CD4-positive, CD25-positive, alpha-beta regulatory T cell (primary cell): Measurements from ENCODE around the gene NIPAL3. TPM values are rescaled to one million over a fixed set of nuclear protein-coding genes. Genes with fewer than 3 reads are reported as not detected.

Experiments
- ATAC-seq, 2 donors: fragments of 150-1000 bp; cut with Tn5 transposase; one replicate each; pipeline ENCODE4 v1.10.0; 2021; ENCODE audit warnings: low read depth in 2 of 2, moderate number of reproducible peaks in 2 of 2, moderate library complexity in 1 of 2
- DNase-seq, 3 donors: peaks; one replicate each; pipeline versions ENCODE4 v3.0.0 to v3.0.0-alpha.2; 2012 to 2022; ENCODE audit warnings: mixed read lengths in 1 of 3
- H3K27ac ChIP-seq: one replicate; pipeline ENCODE4 v1.7.0; 2013; ENCODE audit warnings: mild to moderate bottlenecking, low read length; ENCODE audit not compliant: insufficient read depth, poor library complexity, severe bottlenecking
- H3K27me3 ChIP-seq: one replicate; pipeline ENCODE4 v1.7.0; 2013; ENCODE audit warnings: low read length; ENCODE audit not compliant: control insufficient read depth, insufficient read depth
- H3K36me3 ChIP-seq: one replicate; pipeline ENCODE4 v1.7.0; 2013; ENCODE audit warnings: mild to moderate bottlenecking, low read length, moderate library complexity; ENCODE audit not compliant: control insufficient read depth, insufficient read depth
- H3K4me1 ChIP-seq: 2 replicates; pipeline ENCODE4 v1.7.0; 2013; ENCODE audit warnings: mild to moderate bottlenecking, low read length; ENCODE audit not compliant: insufficient read depth, control insufficient read depth, poor library complexity, severe bottlenecking
- H3K4me3 ChIP-seq: one replicate; pipeline ENCODE4 v1.7.0; 2013; ENCODE audit warnings: low read depth, mild to moderate bottlenecking, low read length, moderate library complexity
- H3K9me3 ChIP-seq, 2 experiments: 1 replicate in 1 of 2; 2 replicates in 1 of 2; pipeline ENCODE4 v1.7.0; 2013; ENCODE audit warnings: low read length in 2 of 2, mild to moderate bottlenecking in 1 of 2, moderate library complexity in 1 of 2; ENCODE audit not compliant: control insufficient read depth in 2 of 2
- H3K27ac Mint-ChIP-seq, 3 donors: one replicate each; pipeline ENCODE4 v1.8.0; 2020 to 2022; ENCODE audit warnings: mild to moderate bottlenecking in 3 of 3, mixed read lengths in 3 of 3, moderate library complexity in 2 of 3
- H3K27me3 Mint-ChIP-seq: one replicate; pipeline ENCODE4 v1.8.0; 2022; ENCODE audit warnings: mild to moderate bottlenecking, mixed read lengths
- H3K36me3 Mint-ChIP-seq: one replicate; pipeline ENCODE4 v1.8.0; 2020; ENCODE audit warnings: mixed read lengths
- H3K4me1 Mint-ChIP-seq, 4 donors: one replicate each; pipeline ENCODE4 v1.8.0; 2020 to 2022; ENCODE audit warnings: mixed read lengths in 4 of 4, mild to moderate bottlenecking in 1 of 4
- H3K4me3 Mint-ChIP-seq, 4 donors: one replicate each; pipeline ENCODE4 v1.8.0; 2020 to 2022; ENCODE audit warnings: mild to moderate bottlenecking in 4 of 4, mixed read lengths in 4 of 4, moderate library complexity in 3 of 4
- H3K9me3 Mint-ChIP-seq, 7 donors: one replicate each; pipeline ENCODE4 v1.8.0; 2020 to 2022; ENCODE audit warnings: mixed read lengths in 7 of 7, mild to moderate bottlenecking in 3 of 7, moderate library complexity in 2 of 7
- polyA plus RNA-seq, 4 donors: library from polyadenylated mRNA; unstranded; fragments of 300-500 nt; fragmentation: Illumina TruSeq; gene quantifications; one replicate each; pipeline ENCODE4 v1.2.3, GENCODE V29; 2021
- total RNA-seq: library from RNA; stranded (reverse); gene quantifications from one replicate; pipeline ENCODE4 v1.2.3, GENCODE V29; 2022

The NIPAL3 gene
- total and polyA plus RNA-seq, 5 donors from 2014 or later = 57.0 to 70.2 (median 63.0) TPM

GRCh38 chr1:24465099-24465498 is 49.5 kb downstream of the NIPAL3 start:
- ATAC-seq = no peak
- H3K36me3 ChIP-seq = peaks cover 73% of the 10 kb centered on the region
- Mint-ChIP-seq H3K36me3 (peaks cover 60% of the 10 kb centered on the region), H3K27ac (peak overlapping the region; percentile 1 to 61 (median 60)), H3K9me3 (peaks cover 0 to 2% (median 0%) of the 10 kb centered on the region in 7 donors), H3K4me1 (peaks cover 13 to 45% (median 14%) of the 10 kb centered on the region in 4 donors), H3K27me3 (no peaks in the 10 kb centered on the region), H3K4me3 (no peak overlapping the region)
- H3K9me3 ChIP-seq = no peaks in the 10 kb centered on the region
- no peak overlapping the region for H3K27ac ChIP-seq
- DNase-seq = no peak
- no peaks in the 10 kb centered on the region for H3K27me3 ChIP-seq
- H3K4me1 ChIP-seq = no peaks in the 10 kb centered on the region
- no peak overlapping the region for H3K4me3 ChIP-seq

DNA sequence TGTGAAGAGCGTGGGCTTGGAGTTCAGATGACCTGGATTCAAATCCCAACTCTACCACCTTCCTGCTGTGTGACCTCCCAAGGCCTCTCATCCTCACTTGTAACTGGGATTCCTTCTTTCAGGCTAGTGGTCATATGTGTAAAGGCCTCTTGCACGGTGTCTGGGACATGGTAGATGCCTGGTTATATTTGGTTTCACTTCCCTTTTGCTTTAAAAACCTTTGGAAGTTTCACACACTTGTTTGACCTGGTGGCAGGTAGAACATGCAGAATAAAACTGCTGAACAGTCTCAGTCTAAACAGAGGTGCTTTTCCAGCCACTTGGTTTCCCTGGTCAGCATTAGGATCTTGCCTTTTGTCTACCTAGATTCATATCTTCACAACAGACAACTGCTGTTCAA is 50.0 kb downstream of the NIPAL3 start:
- H3K36me3 ChIP-seq = peaks cover 70% of the 10 kb centered on the region
- no peak overlapping the region for H3K4me3 ChIP-seq
- H3K36me3 Mint-ChIP-seq = peaks cover 55% of the 10 kb centered on the region
- no peaks in the 10 kb centered on the region for H3K27me3 ChIP-seq
- no peak overlapping the region for H3K4me3 Mint-ChIP-seq
- H3K27ac Mint-ChIP-seq = peak overlapping the region; percentile 1 to 87 (median 60)
- no peaks in the 10 kb centered on the region for H3K9me3 ChIP-seq
- H3K4me1 ChIP-seq = no peaks in the 10 kb centered on the region
- H3K27ac ChIP-seq = no peak overlapping the region
- peaks cover 0 to 2% (median 0%) of the 10 kb centered on the region in 7 donors for H3K9me3 Mint-ChIP-seq
- ATAC-seq = no peak
- H3K4me1 Mint-ChIP-seq = peaks cover 13 to 45% (median 16%) of the 10 kb centered on the region in 4 donors
- DNase-seq = no peak
- H3K27me3 Mint-ChIP-seq = no peaks in the 10 kb centered on the region

DNA sequence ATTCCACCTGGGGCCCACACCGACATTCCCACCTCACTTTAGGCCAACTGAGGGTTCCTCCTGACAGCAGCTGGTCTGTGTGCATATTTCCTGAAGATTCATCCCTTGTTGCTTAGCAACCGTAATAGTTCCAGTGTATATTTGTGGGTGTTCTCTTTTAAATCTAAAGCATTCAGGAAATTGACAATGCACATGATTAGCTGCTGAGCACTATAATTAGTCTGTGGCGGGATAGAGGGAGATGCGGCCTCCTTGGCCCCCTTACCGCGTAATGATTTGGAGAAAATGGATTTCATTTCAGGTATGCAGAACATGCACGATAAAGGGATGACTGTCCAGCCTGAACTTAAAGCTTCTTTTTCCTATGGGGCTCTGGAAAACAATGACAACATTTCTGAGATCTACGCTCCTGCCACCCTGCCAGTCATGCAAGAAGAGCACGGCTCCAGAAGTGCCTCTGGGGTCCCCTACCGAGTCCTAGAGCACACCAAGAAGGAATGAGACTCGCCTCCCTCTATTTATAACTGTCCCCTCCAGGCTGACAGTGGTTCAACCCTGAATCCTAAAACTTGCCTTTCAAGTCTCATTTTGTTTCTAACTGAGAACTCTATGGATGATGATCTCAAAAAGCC is 53.2 kb downstream of the NIPAL3 start:
- peak overlapping the region; percentile 15 to 72 (median 56) for H3K27ac Mint-ChIP-seq
- H3K9me3 ChIP-seq = no peaks in the 10 kb centered on the region
- H3K4me3 ChIP-seq = no peak overlapping the region
- no peaks in the 10 kb centered on the region for H3K4me1 ChIP-seq
- no peak overlapping the region for H3K27ac ChIP-seq
- H3K36me3 ChIP-seq = peaks cover 55% of the 10 kb centered on the region
- H3K27me3 ChIP-seq = no peaks in the 10 kb centered on the region
- peaks cover 0 to under 1% (median 0%) of the 10 kb centered on the region in 7 donors for H3K9me3 Mint-ChIP-seq
- DNase-seq (no peak), ATAC-seq (no peak)
- no peak overlapping the region for H3K4me3 Mint-ChIP-seq
- H3K27me3 Mint-ChIP-seq = no peaks in the 10 kb centered on the region
- H3K4me1 Mint-ChIP-seq = peaks cover 6 to 42% (median 16%) of the 10 kb centered on the region in 4 donors
- peaks cover 49% of the 10 kb centered on the region for H3K36me3 Mint-ChIP-seq

- ATAC-seq (no peak), DNase-seq (no peak)
- Mint-ChIP-seq H3K9me3 (no peaks in the 10 kb centered on the region), H3K4me1 (peaks cover 0 to 29% (median 9%) of the 10 kb centered on the region in 4 donors), H3K27me3 (no peaks in the 10 kb centered on the region), H3K4me3 (no peak overlapping the region), H3K36me3 (peaks cover 35% of the 10 kb centered on the region), H3K27ac (peak overlapping the region; percentile 71 to 78 (median 71))
- H3K4me1 ChIP-seq = peaks cover 4% of the 10 kb centered on the region
- H3K27me3 ChIP-seq = no peaks in the 10 kb centered on the region
- H3K4me3 ChIP-seq = no peak overlapping the region
- H3K36me3 ChIP-seq = peaks cover 38% of the 10 kb centered on the region
- H3K9me3 ChIP-seq = no peaks in the 10 kb centered on the region
- H3K27ac ChIP-seq = no peak overlapping the region
These were observed 55.0 kb downstream of the NIPAL3 start for GRCh38 chr1:24470592-24470991.

GRCh38 chr1:24472527-24473251 is 57.1 kb downstream of the NIPAL3 start:
- peak overlapping the region in 1 of 3 donors; percentile 15 for H3K27ac Mint-ChIP-seq
- no peak for ATAC-seq
- H3K4me1 Mint-ChIP-seq = peaks cover 0 to 29% (median 9%) of the 10 kb centered on the region in 4 donors

GRCh38 chr1:24474193-24474592 is 58.6 kb downstream of the NIPAL3 start:
- peaks cover 4% of the 10 kb centered on the region for H3K4me1 ChIP-seq
- no peak overlapping the region for H3K27ac ChIP-seq
- Mint-ChIP-seq H3K27me3 (no peaks in the 10 kb centered on the region), H3K36me3 (peaks cover 18% of the 10 kb centered on the region), H3K27ac (no peak overlapping the region), H3K4me3 (no peak overlapping the region), H3K9me3 (no peaks in the 10 kb centered on the region), H3K4me1 (peaks cover 1 to 33% (median 9%) of the 10 kb centered on the region in 4 donors)
- H3K4me3 ChIP-seq = no peak overlapping the region
- DNase-seq (no peak), ATAC-seq (no peak)
- no peaks in the 10 kb centered on the region for H3K27me3 ChIP-seq
- peaks cover 11% of the 10 kb centered on the region for H3K36me3 ChIP-seq
- H3K9me3 ChIP-seq = no peaks in the 10 kb centered on the region

More at GRCh38 chr1:24472527-24473251, 57.1 kb downstream of the NIPAL3 start:
- H3K27me3 ChIP-seq = no peaks in the 10 kb centered on the region
- no peaks in the 10 kb centered on the region for H3K9me3 Mint-ChIP-seq
- no peak overlapping the region for H3K27ac ChIP-seq
- H3K4me1 ChIP-seq = peaks cover 4% of the 10 kb centered on the region
- no peak overlapping the region for H3K4me3 ChIP-seq
- DNase-seq = no peak
- H3K36me3 ChIP-seq = peaks cover 19% of the 10 kb centered on the region
- H3K9me3 ChIP-seq = no peaks in the 10 kb centered on the region
- H3K36me3 Mint-ChIP-seq = peaks cover 22% of the 10 kb centered on the region
- H3K4me3 Mint-ChIP-seq = no peak overlapping the region
- H3K27me3 Mint-ChIP-seq = no peaks in the 10 kb centered on the region

- DNase-seq (no peak), ATAC-seq (no peak)
- H3K4me1 Mint-ChIP-seq = peaks cover 1 to 43% (median 9%) of the 10 kb centered on the region in 4 donors
- peaks cover 8% of the 10 kb centered on the region for H3K4me1 ChIP-seq
- no peaks in the 10 kb centered on the region for H3K9me3 Mint-ChIP-seq
- H3K9me3 ChIP-seq = no peaks in the 10 kb centered on the region
- H3K27me3 Mint-ChIP-seq = no peaks in the 10 kb centered on the region
- H3K27me3 ChIP-seq = no peaks in the 10 kb centered on the region
- H3K4me3 ChIP-seq = no peak overlapping the region
- no peaks in the 10 kb centered on the region for H3K36me3 ChIP-seq
- peaks cover 8% of the 10 kb centered on the region for H3K36me3 Mint-ChIP-seq
- peak overlapping the region; percentile 25 for H3K27ac ChIP-seq
- no peak overlapping the region for H3K4me3 Mint-ChIP-seq
- peak overlapping the region in 2 of 3 donors; percentile 52 to 92 for H3K27ac Mint-ChIP-seq
These were observed 60.1 kb downstream of the NIPAL3 start for GRCh38 chr1:24475700-24476099.
